Tongue (tissue), 2 donors: Measurements from ENCODE around the gene FBLN2. TPM values are rescaled to one million over a fixed set of nuclear protein-coding genes. Genes with fewer than 3 reads are reported as not detected.

Experiments used
- DNase-seq: peaks from one replicate; pipeline ENCODE4 v3.0.0-alpha.2; 2015
- total RNA-seq: library from RNA; depleted of rRNA; stranded (reverse); fragments of >200 nt; gene quantifications from one replicate; pipeline ENCODE4 v1.2.3, GENCODE V29; 2014

The FBLN2 gene
- total RNA-seq, 1 donor from 2014 or later = 84.3 TPM

DNA sequence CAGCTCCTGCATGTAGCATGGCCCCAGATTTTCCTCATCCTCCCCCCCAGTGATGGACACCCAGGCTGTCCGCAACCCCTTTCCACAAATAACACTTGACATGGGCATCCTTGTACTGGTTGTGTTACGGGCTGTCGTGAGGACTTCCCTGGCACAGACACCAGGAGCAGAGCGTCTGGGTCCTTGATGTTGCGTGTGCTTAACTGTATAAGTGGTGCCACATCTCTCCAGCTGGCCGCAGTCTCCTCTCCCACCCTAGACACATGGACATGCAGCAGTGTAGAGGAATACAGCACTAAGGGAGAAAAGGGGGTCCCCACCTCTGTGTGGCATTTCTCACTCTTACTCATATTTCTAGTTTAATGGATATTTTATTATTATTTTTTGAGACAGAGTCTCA lies 56.6 kb downstream of the FBLN2 start:
- DNase-seq = no peak

DNA sequence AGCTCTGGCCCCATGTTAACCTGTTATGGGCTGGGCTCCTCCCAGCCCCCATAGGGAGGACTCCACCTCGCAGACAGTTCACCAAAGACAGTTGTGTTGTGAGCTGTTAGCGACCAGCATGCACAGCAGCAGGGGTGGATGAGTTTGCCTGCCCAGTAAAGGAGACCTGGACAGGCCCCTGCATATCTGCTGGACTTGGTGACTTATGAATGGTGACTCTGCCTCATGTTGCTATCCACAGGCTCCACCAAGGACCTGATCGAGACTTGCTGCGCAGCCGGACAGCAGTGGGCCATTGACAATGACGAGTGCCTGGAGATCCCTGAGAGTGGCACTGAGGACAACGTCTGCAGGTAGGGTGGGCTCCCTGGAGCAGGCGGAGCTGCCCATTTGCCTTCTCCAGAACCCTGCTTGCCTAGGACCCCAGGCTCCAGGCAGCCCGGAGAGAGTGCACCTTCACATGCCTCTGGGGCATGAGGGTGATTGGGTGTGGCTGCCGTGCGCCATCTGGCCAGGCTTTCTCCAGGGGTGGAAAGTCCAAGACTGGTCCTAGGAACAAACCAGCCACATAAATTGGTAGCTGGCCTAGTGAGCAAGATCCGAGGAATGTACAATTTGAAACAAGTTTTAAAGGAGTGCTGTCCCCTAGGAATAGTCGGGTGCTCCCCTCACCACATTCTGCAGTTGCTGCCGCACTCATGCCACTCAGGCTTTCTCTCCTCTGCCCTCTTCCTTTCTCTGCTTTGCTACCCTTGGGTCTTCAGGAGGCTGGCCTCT lies 59.1 kb downstream of the FBLN2 start:
- no peak for DNase-seq

DNA sequence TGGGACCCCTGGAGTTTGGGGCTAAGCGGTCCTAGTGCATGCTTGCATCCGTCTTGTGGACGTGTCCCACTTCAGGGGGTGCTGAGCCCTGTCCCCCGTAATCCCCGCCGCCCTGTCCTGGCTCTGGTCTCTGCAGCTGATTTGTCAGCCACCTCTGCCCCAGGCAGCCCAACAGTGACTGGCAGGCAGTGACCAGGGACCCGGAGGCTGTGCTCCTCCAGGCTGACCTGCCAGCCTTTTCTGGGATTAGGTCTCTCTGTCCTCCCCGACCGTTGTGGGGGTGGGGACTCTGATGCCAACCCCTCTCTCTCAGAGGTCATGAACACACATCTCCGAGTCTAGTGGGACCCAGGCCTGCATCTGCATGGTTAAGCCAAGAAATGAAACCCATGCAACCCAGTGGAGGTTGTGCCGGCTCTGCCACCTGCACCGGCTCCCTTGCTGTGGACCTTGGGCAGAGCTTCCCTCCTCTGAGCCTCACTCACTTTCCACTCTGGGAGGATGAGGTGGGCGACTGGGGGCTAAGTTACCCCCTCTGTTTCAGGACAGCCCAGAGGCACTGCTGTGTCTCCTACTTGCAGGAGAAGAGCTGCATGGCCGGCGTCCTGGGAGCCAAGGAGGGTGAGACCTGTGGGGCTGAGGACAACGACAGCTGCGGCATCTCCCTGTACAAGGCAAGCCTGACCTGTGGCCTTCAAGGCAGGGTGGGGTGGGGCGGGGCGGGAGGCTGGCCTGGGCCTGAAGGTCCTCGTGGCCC lies 60.2 kb downstream of the FBLN2 start:
- no peak for DNase-seq

DNA sequence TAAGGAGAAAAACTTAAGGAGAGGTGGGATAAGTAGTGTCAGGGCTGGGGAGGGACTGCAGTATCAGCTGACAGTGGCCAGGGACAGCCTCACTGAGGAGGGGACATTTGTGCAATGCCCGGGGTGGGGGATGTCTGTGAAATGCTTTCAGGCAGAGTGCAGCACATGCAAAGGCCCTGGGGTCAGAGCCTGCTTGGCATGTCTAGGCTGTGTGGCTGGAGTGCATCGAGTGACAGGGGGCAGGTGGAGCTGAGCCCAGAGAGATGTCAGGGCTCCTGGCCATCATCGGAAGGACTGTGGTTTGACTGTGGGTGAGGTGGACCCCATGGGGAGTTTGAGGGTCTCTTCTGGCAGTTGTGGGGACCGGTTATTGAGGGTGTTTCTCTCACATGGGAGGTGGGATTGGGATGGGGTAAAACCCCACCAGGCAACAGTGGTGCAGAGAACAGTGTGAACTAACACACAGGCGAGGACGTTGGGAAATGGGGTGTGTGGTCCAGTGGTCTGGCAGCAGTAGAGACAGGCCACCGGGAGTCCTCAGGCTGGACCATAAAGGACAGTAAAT lies 61.2 kb downstream of the FBLN2 start:
- no peak for DNase-seq

DNA sequence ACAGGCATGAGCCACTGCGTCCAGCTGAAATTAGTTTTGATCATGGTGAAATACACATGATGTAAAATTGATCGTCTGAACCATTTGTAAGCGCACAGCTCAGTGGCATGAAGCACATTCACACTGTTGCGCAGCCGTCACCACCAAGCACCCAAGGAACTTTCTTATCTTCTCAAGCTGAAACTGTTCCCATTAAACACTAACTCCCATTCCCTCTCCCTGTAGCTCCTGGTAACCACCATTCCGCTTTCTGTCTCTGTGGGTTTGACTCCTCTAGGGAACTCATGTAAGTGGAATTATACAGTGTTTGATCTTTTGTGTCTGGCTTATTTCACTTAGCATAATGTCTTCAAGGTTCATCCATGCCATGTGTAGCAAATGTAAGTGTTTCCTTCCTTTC lies 62.3 kb downstream of the FBLN2 start:
- no peak for DNase-seq

DNA sequence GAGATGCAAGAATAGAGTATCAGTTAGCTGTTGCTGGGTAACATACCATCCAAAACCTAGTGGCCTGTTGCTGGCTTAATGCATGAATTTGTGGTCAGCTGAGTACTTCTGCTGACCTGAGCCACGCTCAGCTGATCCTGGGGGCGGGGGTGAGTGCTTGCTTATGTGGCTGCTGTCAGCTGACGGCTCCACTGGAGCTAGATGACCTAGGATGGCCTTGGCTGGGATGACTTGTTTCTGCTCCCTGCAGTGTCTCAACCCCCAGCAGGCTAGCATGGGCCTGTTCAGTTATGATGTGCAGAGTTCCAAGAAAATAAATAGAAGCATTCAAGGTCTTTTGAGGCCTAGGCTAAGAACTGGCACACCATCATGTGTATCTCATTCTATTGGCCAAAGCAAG lies 63.9 kb downstream of the FBLN2 start:
- DNase-seq = no peak

DNA sequence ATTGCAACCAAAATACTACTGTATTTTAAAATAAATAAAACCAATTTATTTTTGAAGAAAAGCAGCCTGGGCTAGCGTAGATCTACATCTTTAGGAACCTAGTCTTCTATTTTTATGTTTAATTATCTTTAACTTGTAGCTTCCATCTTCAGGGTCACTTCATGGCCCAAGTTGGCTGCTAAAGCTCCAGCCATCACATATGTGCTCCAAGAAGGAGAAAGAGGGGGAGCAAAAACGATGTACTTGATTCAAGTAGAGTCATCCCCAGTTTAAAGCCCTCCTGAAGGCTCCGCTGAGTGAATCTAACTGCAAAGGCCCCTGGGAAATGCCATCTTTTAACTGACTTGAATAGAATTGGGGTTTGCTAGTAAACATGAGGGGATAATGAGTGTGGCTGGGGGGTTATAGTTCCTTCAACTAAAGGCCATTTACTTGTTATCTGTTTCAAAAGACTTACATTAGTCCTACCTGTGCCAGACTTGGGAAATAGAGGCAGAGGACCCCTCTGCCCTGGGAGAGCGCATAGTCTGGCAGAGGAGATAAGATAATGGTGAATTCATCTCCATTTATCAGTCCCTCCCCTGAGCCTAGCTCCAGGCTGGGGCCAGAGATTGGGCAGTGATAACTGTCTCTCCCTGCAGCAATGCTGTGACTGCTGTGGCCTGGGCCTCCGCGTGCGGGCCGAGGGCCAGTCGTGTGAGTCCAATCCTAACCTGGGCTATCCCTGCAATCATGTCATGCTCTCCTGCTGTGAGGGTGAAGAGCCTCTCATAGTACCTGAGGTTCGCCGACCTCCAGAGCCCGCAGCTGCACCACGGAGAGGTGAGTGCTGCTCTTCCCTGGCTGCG lies 64.6 kb downstream of the FBLN2 start:
- DNase-seq = no peak

DNA sequence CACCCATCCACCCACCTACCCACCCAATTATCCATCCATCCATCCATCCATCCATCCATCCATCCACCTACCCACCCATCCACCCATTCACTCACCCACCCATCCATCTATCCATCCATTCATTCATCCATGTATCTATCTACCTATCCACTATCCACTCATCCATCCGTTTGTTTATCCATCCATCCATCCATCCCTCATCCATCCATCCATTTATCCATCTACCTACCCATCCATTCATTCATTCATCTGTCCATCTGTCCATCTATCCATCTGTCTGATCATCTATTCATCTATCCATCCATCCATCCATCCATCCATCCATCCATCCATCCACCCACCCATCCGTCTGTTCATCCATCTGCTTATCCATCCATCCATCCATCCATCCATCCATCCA lies 65.7 kb downstream of the FBLN2 start:
- DNase-seq = no peak

DNA sequence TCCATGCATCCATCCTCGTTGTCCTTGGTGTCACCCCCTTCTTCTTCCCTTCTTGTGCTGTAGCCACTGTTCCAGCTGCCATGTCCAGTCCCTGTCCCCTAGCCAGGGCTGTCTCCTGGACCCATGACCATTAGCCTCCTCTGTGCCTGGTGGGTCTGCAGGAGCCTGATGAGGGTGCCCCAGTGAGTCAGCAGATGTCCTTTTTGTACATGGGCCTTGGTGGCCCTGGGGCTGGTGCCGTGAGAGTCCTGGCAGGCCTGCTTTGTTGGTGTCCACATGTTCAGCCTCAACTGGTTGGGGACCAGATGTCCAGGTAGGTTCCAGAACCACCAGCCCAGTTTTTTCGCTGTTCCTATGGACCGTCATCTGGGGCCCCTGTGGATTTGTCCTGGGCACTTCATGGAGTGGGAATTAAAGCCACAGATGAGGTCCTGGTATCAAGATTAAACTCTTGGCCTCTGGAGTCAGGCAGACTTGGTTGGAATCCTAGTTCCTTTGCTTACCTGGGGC lies 66.1 kb downstream of the FBLN2 start:
- DNase-seq = no peak

DNA sequence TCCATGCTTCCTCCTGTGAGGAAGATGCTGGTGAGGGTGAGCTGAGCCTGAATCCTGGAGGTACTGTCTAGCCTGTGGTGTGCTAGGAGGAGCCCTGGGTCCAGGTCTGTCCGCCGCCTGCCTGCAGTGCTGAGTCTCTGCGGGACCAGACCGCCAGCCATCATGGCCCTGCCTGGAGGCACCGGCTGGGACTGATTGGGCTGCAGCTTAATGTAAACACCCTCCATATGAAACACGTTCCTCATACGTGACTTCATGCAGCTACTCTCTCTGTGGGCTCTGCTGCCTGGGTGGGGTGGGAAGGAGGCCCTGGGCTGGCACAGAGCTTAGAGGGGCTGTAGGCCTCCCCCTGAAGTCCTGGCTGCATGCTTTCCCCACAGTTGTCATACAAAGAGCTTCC lies 67.4 kb downstream of the FBLN2 start:
- no peak for DNase-seq

DNA sequence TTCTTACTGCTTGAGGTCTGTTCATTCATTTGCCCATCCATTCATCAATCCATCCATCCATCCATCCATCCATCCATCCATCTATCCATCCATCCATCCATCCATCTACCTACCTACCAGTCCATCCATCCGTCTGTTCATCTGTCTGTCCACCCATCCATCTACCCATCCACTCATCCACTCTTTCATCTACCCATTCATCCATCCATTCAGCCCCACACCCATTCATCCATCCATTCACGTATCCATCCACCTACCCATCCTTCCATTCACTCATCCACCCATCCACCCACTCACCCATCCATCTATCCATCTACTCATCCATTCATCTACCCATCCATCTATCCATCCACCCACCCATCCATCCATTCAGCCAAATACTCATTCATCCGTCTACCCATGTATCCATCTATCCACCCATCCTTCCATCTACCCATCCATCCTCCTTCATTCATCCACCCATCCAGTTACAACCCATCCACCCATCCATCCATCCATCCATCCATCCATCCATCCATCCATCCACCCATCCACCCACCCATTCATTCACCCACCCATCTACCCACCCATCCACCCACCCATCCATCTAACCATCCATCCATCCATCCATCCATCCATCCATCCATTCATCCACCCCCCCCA lies 68.3 kb downstream of the FBLN2 start:
- DNase-seq = no peak

DNA sequence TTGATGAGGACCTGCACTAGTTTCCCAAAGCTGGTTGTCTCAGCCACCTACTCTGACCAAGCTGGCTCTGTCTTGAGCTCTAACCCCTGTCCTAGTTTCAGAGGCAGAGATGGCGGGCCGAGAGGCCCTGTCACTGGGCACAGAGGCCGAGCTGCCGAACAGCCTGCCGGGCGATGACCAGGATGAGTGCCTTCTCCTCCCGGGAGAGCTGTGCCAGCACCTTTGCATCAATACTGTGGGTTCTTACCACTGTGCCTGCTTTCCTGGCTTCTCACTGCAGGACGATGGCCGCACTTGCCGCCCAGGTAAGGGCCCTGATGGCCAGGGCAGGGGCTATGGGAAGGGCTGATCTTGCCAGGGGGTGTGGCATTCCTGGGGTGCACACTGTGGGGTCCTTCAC lies 69.1 kb downstream of the FBLN2 start:
- DNase-seq = no peak

DNA sequence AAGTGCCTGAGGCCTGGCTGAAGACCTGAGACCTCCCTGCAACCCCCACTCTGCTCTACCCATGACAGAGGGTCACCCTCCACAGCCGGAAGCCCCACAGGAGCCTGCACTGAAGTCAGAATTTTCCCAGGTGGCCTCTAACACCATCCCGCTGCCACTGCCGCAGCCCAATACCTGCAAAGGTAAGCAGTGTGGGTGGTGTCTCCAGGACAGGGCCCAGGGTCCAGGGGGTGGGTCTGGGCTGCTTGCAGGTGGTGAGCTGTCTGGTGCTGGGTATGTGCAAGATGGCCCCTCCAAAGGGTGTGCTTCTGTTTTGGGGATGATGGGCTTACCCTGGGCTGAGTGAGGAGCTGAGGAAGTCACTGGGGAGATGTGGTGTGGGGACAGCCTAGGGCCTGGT lies 69.9 kb downstream of the FBLN2 start:
- no peak for DNase-seq

DNA sequence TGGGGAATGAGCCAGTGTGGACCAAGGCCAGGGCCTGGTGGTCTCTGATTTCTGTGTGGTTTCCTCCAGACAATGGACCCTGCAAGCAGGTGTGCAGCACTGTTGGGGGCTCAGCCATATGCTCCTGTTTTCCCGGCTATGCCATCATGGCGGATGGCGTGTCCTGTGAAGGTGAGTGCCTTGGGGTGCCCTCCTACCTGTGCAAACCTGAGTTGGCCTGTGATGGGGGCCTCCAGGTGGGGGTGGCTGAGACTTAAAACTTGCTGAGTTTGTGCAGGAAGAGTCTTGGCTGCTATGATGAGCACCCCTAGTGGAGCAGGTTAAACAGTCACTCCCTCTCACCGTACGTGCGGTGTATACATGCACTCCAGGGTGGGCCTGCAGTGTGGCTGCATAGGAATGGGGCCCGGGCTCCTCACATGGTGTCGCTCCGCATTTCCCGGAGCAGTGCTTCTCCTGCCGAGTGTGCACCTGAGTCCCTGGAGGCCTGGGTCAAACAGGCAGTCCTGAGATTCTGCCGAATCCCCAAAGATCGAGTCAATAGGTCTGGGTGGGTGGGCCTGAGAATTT lies 70.8 kb downstream of the FBLN2 start:
- DNase-seq = no peak

DNA sequence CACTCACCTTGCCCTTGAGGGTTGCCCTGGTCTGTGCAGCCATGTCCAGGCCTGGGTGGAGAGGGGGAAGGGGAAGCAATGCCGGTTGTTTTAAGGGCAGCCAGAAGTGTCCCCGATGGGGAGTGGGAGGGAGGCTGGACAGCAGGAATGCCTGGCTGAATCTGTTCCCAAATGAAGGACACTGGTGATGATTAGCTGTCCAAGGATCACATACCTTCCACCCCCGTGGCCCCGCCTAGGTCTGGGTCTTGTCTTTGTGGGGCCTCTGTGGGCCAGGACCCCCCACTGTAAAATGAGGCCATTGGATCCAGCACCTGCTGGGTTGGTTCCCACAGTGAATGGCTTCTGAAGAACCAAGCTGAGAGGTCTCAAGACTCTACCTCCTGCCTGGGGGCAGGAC lies 71.4 kb downstream of the FBLN2 start:
- no peak for DNase-seq

DNA sequence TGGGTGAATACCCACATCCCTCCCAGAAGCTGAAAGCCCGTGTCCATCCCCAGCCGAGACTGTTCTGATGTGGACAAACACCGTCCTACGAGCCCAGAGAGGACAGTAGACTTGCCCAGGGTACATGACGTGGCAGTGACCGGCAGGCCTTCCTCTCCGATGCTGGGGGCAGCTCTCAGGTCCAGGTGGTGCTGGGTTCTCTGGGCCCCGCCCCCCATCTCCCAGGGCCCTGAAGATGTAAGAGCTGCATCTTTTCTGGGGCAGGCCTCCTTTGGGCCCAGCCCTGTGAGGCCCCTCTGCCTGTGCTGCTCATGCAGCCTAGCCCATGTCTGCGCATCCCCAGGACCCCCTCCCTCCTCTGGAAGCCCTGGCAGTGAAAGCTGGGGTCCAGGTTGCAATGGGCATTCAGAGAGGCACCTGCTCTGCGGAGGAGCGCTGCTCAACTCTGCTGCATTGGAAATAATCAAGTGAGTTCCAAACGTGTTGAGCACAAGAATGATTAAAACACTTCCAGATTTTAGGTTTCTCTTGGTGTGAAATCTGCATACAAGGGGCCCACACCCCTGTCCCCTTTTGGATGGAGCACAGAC lies 71.9 kb downstream of the FBLN2 start:
- DNase-seq = no peak

DNA sequence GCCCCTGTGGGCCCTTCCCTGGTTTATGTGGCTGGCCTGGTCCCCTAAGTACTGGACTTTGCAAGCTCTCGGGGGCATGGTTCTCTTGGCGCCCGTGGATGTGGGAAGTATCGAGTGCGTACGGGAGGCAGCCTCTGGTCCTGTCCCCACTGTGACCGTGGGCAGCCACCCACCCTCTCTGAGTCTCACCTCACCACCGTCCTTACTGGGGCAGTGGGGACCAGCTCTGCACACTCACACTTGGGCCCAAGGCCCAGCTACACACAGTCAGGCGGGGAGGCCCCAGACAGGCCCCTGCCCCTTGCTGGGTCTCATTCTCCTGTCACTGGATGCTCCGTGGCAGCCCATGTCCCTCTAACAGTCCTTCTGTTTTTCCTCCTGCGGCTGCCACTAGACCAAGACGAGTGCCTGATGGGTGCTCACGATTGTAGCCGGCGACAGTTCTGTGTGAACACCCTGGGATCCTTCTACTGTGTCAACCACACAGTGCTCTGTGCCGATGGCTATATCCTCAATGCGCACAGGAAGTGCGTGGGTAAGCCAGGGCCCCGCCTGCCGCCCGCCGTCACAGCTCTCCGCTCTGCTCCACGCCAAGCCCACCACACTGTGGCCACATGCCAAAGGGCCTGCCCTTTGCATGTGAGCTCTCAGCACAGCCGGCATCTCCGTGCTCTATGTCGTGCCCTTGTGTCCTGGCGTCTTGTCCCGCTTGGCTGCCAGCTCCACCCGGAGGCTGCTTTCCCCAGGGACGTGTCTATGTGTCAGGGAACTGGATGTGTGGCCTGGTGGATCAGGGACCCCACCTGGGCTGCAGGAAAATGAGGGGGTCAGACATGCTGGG lies 72.7 kb downstream of the FBLN2 start:
- DNase-seq = peak; percentile 24

DNA sequence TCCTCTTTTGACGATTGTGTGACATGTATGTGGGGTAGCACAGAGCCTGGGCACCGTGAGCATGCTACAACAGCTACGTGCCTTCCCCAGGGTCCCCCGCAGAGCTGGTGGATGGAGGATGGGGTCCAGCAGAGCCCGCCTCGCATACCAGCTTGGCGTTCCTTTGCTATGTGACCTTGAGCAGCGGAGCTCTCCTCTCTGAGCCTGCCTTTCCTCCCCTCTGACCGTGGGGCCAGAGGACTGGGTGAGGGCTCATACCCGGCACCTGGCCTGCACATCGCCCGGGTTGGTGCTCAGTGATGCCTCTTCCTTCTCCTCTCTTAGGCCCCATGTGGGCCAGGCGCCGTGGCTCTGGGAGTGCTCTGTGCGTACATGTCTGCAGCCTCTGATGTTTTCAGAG lies 73.4 kb downstream of the FBLN2 start:
- DNase-seq = no peak

DNA sequence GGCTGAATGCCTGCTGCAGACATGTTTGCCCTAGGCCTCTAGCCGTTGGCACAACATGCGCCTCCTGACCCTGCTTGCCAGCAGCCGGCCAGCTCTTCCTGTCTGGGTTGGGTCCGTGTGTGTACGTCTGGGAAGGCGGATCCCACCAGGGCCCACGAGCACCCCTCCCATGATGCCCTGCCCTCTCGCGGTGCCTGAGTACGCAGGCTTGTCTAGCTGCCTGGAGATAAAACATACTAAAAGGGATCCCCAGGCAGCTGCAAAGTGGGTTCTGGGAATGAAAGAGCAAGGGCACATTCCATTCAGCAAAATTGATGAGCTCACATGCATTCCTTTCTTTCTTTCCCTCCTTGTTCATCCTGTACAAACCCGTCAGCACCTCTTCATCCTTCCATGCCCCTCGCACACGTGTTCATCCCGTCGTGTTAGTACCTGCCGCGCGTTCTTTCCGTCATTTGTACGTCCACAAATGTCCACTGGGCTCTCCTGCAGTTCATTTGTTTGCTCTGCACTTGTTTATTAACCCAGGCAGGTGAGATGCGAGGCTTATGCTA lies 74.3 kb downstream of the FBLN2 start:
- DNase-seq = peak; percentile 72

DNA sequence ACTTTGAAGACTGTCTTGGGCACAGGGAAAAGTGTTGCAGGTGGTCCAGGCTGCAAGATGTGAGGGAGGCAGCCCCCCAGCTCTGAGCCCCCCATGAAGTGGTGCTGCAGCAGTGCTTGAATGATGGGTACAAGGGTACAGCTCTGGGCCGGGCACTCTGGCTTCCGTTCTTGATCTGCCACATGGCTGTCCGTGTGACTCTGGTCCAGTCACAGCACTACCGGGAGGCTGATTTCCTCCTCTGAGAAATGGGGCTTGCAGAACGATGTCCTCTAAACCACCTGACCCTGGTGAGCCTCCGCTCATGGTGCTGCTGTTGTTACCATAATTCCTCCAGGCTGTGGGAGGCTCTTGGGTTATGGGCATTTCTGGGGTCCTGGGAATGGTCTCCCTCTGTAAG lies 75.1 kb downstream of the FBLN2 start:
- no peak for DNase-seq
